Epithelial cell of proximal tubule (primary cell): ENCODE measurements around the gene FEN1. TPM values are rescaled to one million over a fixed set of nuclear protein-coding genes. Genes with fewer than 3 reads are reported as not detected.

ENCODE experiments used
- DNase-seq: peaks from one replicate; pipeline ENCODE4 v3.0.0-alpha.2; 2011; ENCODE audit warnings: low read depth
- H3K4me3 ChIP-seq: 2 replicates; pipeline ENCODE4 v1.5.1; 2011; ENCODE audit warnings: low read depth, mild to moderate bottlenecking, low read length
- CTCF ChIP-seq: conservative IDR thresholded peaks from 2 replicates; pipeline ENCODE4 v1.5.1; 2012; ENCODE audit warnings: low read depth, mild to moderate bottlenecking, low read length
- total RNA-seq: library from RNA; depleted of rRNA; stranded (reverse); fragments of >200 nt; gene quantifications from 2 replicates; pipeline ENCODE4 v1.2.3, GENCODE V29; 2015

Gene FEN1
- total RNA-seq, 1 donor from 2014 or later, result 70.6 TPM

GRCh38 chr11:61765550-61766253, 27.0 kb upstream of the FEN1 start:
- no peak overlapping the region for H3K4me3 ChIP-seq
- no peak for TF ChIP-seq CTCF
- DNase-seq, result no peak

- TF ChIP-seq CTCF, result no peak
- H3K4me3 ChIP-seq, result no peak overlapping the region
- no peak for DNase-seq
Observed at GRCh38 chr11:61766353-61766841, 26.3 kb upstream of the FEN1 start.

GRCh38 chr11:61768376-61769076, 24.2 kb upstream of the FEN1 start:
- H3K4me3 ChIP-seq, result no peak overlapping the region
- no peak for DNase-seq
- no peak for TF ChIP-seq CTCF

GRCh38 chr11:61769169-61769920, 23.4 kb upstream of the FEN1 start:
- no peak for TF ChIP-seq CTCF
- H3K4me3 ChIP-seq, result no peak overlapping the region
- no peak for DNase-seq

- no peak for TF ChIP-seq CTCF
- DNase-seq, result no peak
- H3K4me3 ChIP-seq, result no peak overlapping the region
Observed at GRCh38 chr11:61769946-61770683, 22.6 kb upstream of the FEN1 start.

- no peak overlapping the region for H3K4me3 ChIP-seq
- DNase-seq, result no peak
- no peak for TF ChIP-seq CTCF
Observed at GRCh38 chr11:61771195-61771894, 21.4 kb upstream of the FEN1 start.
